ENCODE measurements around the gene VPS33B.

The VPS33B gene

GRCh38 chr15:90987561-90988141, 34.7 kb downstream of the VPS33B start:
- FAIRE-seq (peak; percentile 9), DNase-seq (ENCODE audit: insufficient read length, low spot score) (no peak)
- TF ChIP-seq TAF1 (IDR thresholded peaks at IDR 0.05; ENCODE audit: low read depth, low read length) = no peak
- TF ChIP-seq POLR2AphosphoS5 (IDR thresholded peaks at IDR 0.05; ENCODE audit: low read depth, low read length) = no peak
- no peak for TF ChIP-seq POU2F2 (IDR thresholded peaks at IDR 0.05; ENCODE audit: low read depth, low read length)
- TF ChIP-seq PAX5 (IDR thresholded peaks at IDR 0.05; ENCODE audit: insufficient read depth, low read length, severe bottlenecking) = no peak
- no peak for TF ChIP-seq SPI1 (IDR thresholded peaks at IDR 0.05; ENCODE audit: low read depth, low read length)
- TF ChIP-seq POLR2A (IDR thresholded peaks at IDR 0.05; ENCODE audit: low read depth, low read length) = no peak

DNA sequence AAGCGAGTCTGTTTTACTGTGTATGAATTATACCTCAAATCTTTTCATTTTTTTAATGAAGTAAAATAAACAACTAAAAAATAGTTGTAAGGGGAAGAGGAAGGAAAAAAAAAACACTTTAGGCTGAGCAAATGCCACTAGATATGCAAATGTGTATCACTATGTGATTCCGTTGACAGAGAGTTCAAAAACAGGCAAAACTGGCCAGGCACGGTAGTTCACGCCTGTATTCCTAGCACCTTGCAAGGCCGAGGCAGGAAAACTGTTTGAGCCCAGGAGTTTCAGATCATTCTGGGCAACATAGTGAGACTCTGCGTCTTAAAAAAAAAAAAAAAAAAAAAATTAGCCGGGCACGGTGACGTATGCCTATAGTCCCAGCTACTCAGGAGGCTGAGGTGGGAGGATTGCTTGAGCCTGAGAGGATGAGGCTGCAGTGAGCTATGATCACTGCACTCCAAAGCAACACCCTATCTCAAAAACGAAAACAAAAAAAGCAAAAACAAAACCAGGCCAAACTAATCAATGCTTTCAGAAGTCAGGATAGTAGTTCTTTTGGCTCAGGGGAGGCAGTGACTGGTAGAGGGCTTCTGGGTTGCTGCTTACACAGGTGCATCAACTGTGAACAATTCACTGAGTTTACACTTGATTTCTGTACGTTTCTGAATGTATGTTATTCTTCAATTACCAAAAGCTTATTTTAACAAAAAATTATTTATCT, 35.4 kb downstream of the VPS33B start:
- no peak for TF ChIP-seq POLR2AphosphoS5 (IDR thresholded peaks at IDR 0.05; ENCODE audit: low read depth, low read length)
- TF ChIP-seq POU2F2 (IDR thresholded peaks at IDR 0.05; ENCODE audit: low read depth, low read length) = no peak
- TF ChIP-seq PAX5 (IDR thresholded peaks at IDR 0.05; ENCODE audit: insufficient read depth, low read length, severe bottlenecking) = no peak
- TF ChIP-seq SPI1 (IDR thresholded peaks at IDR 0.05; ENCODE audit: low read depth, low read length) = no peak
- no peak for TF ChIP-seq POLR2A (IDR thresholded peaks at IDR 0.05; ENCODE audit: low read depth, low read length)
- no peak for TF ChIP-seq TAF1 (IDR thresholded peaks at IDR 0.05; ENCODE audit: low read depth, low read length)
- DNase-seq (ENCODE audit: insufficient read length, low spot score) = no peak
- FAIRE-seq = no peak

DNA sequence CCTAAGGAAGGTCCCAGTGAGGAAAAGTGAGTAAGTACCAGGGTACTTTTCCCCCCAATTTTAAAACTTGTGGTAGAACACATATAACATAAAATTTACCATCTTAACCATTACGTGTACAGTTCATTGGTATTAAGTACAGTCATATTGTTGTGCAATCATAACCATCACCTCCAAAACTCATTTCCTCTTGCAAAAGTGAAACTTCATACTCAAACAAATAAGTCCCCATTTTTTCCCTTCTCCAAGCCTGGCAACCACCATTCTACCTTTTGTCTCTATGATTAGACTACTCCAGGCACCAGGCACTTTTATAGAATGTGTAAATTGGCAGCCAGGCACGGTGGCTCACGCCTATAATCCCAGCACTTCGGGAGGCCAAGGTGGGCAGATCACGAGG, 40.3 kb downstream of the VPS33B start:
- TF ChIP-seq POLR2AphosphoS5 (IDR thresholded peaks at IDR 0.05; ENCODE audit: low read depth, low read length) = no peak
- TF ChIP-seq POLR2A (IDR thresholded peaks at IDR 0.05; ENCODE audit: low read depth, low read length) = no peak
- TF ChIP-seq POU2F2 (IDR thresholded peaks at IDR 0.05; ENCODE audit: low read depth, low read length) = no peak
- TF ChIP-seq PAX5 (IDR thresholded peaks at IDR 0.05; ENCODE audit: insufficient read depth, low read length, severe bottlenecking) = no peak
- TF ChIP-seq SPI1 (IDR thresholded peaks at IDR 0.05; ENCODE audit: low read depth, low read length) = peak; percentile 42
- TF ChIP-seq TAF1 (IDR thresholded peaks at IDR 0.05; ENCODE audit: low read depth, low read length) = no peak
- DNase-seq (ENCODE audit: insufficient read length, low spot score) = no peak
- FAIRE-seq = peak; percentile 13

DNA sequence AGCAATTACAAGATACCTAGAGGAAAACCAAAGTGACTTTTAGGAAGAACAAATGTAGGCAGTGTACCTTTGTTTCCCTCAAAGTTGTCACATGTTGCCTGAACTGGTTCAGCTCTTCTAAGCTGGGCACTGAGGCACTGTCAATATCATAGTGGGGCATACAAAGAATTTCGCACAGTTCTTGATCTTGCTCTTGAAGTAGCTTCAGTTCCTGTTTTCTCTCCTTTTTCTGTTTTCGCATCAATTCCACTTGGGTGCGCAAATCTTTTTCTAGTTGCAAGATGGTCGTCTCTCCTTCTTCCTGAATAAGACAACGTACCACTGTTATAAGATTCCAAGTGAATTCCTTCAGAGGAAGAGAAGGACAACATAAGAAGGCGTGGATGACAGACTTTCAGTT, 40.7 kb downstream of the VPS33B start:
- DNase-seq (ENCODE audit: insufficient read length, low spot score) = no peak
- FAIRE-seq = peak; percentile 77
- TF ChIP-seq PAX5 (IDR thresholded peaks at IDR 0.05; ENCODE audit: insufficient read depth, low read length, severe bottlenecking) (no peak), POU2F2 (IDR thresholded peaks at IDR 0.05; ENCODE audit: low read depth, low read length) (no peak), SPI1 (IDR thresholded peaks at IDR 0.05; ENCODE audit: low read depth, low read length) (peak; percentile 99), POLR2A (IDR thresholded peaks at IDR 0.05; ENCODE audit: low read depth, low read length) (no peak)

GRCh38 chr15:90979582-90979981, 42.8 kb downstream of the VPS33B start:
- no peak for FAIRE-seq
- no peak for TF ChIP-seq POLR2AphosphoS5 (IDR thresholded peaks at IDR 0.05; ENCODE audit: low read depth, low read length)
- no peak for TF ChIP-seq POU2F2 (IDR thresholded peaks at IDR 0.05; ENCODE audit: low read depth, low read length)
- TF ChIP-seq POLR2A (IDR thresholded peaks at IDR 0.05; ENCODE audit: low read depth, low read length) = no peak
- TF ChIP-seq TAF1 (IDR thresholded peaks at IDR 0.05; ENCODE audit: low read depth, low read length) = no peak
- TF ChIP-seq SPI1 (IDR thresholded peaks at IDR 0.05; ENCODE audit: low read depth, low read length) = no peak
- no peak for TF ChIP-seq PAX5 (IDR thresholded peaks at IDR 0.05; ENCODE audit: insufficient read depth, low read length, severe bottlenecking)
- no peak for DNase-seq (ENCODE audit: insufficient read length, low spot score)

DNA sequence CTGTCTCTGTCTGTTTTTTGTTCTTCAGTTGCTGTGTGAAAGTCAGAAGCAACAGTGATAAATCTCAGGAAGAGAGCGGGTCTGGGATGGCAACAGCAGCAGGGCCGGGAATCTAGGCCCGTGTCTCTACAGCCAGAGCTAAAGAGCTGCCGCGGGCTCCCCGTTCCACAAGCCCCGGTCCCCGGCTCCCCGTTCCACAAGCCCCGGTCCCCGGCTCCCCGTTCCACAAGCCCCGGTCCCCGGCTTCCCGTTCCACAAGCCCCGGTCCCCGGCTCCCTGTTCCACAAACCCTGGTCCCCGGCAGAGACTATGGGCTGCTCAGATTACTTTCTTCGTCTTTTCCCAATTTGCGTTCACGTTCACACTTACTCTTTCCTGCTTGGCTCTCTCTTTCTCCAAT, 48.2 kb downstream of the VPS33B start:
- TF ChIP-seq POLR2AphosphoS5 (IDR thresholded peaks at IDR 0.05; ENCODE audit: low read depth, low read length) (no peak), TAF1 (IDR thresholded peaks at IDR 0.05; ENCODE audit: low read depth, low read length) (no peak), PAX5 (IDR thresholded peaks at IDR 0.05; ENCODE audit: insufficient read depth, low read length, severe bottlenecking) (no peak), POU2F2 (IDR thresholded peaks at IDR 0.05; ENCODE audit: low read depth, low read length) (no peak), POLR2A (IDR thresholded peaks at IDR 0.05; ENCODE audit: low read depth, low read length) (no peak), SPI1 (IDR thresholded peaks at IDR 0.05; ENCODE audit: low read depth, low read length) (no peak)
- DNase-seq (ENCODE audit: insufficient read length, low spot score) = no peak
- FAIRE-seq = no peak

DNA sequence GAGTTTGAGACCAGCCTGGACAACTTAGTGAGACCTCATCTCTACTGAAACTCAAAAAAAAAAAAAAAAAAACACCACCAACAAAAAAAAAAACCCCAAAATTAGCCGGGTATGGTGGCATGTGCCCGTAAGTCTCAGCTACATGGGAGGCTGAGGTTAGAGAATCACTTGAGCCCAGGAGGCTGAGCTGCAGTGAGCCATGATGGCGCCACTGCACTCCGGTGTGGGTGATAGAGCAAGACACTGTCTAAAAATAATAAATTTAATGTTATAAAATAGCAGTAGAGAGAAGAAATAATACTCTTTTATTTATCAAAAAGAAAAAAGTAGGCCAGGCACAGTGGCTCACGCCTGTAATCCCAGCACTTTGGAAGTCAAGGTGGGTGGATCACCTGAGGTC, 50.3 kb downstream of the VPS33B start:
- TF ChIP-seq TAF1 (IDR thresholded peaks at IDR 0.05; ENCODE audit: low read depth, low read length) (no peak), POLR2A (IDR thresholded peaks at IDR 0.05; ENCODE audit: low read depth, low read length) (no peak), POLR2AphosphoS5 (IDR thresholded peaks at IDR 0.05; ENCODE audit: low read depth, low read length) (no peak), SPI1 (IDR thresholded peaks at IDR 0.05; ENCODE audit: low read depth, low read length) (no peak)
- FAIRE-seq = no peak

DNA sequence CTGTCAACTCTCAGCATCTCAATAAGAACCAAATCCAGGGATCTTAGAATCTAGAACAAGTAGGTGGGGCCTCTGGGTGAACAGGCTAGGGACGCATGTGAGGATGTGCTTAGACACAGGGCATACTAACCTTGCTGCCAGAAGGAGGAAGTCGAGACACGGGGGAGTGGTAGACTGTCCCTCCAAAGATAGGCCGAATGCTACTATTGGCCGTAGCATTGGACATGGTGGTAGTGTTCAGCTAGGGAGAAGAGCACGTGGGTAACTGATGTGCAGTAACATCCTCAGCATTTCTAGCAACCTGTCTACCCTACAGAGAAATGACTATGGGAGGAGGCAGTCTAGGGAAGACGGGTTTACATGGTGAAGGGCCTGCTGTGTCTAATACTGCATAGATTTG, 52.1 kb downstream of the VPS33B start:
- FAIRE-seq = no peak
- no peak for DNase-seq (ENCODE audit: insufficient read length, low spot score)

More for the DNA sequence above, 50.3 kb downstream of the VPS33B start:
- DNase-seq (ENCODE audit: insufficient read length, low spot score) = no peak

DNA sequence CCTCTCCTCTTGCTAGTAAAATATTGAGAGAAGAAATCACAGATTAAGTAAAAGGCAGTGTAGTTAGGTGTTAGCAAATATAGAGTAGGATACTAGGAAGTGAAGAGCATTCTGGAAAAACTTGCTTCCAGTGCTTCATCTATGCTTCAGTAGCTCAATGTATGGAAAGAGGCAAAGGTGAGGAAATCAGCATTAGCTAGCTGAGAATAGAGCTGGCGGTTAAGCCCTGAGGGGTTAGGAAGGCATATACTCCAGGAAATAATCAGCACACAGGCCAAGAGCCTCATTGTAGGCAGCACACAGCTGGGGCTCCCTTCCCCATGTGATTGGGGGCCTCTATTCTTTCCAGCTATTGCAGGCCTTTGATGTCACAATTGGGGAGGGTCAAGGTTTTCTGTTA, 54.0 kb downstream of the VPS33B start:
- no peak for TF ChIP-seq POLR2A (IDR thresholded peaks at IDR 0.05; ENCODE audit: low read depth, low read length)
- no peak for TF ChIP-seq SPI1 (IDR thresholded peaks at IDR 0.05; ENCODE audit: low read depth, low read length)
- TF ChIP-seq POU2F2 (IDR thresholded peaks at IDR 0.05; ENCODE audit: low read depth, low read length) = no peak
- TF ChIP-seq PAX5 (IDR thresholded peaks at IDR 0.05; ENCODE audit: insufficient read depth, low read length, severe bottlenecking) = no peak
- no peak for TF ChIP-seq TAF1 (IDR thresholded peaks at IDR 0.05; ENCODE audit: low read depth, low read length)
- no peak for TF ChIP-seq POLR2AphosphoS5 (IDR thresholded peaks at IDR 0.05; ENCODE audit: low read depth, low read length)
- no peak for FAIRE-seq
- DNase-seq (ENCODE audit: insufficient read length, low spot score) = no peak

More for the DNA sequence above, 52.1 kb downstream of the VPS33B start:
- TF ChIP-seq POLR2AphosphoS5 (IDR thresholded peaks at IDR 0.05; ENCODE audit: low read depth, low read length) (no peak), POU2F2 (IDR thresholded peaks at IDR 0.05; ENCODE audit: low read depth, low read length) (no peak), SPI1 (IDR thresholded peaks at IDR 0.05; ENCODE audit: low read depth, low read length) (no peak)

DNA sequence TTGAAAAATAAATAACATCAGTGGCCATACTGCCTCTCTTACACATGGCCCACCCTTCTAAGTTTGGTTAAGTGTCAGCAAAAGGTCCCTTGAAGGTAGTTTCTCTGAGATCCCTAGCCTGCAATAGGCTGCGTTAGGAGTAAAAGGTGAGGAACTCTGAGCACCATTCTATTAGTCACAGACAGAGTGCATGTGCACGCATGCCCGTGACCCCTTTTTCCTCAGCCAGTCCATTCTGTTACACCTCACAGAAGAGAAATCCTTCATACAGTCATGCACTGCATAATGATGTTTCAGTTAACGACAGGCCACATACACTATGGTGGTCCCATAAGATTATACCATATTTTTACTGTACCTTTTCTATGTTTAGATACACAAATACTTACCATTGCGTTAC, 55.2 kb downstream of the VPS33B start:
- TF ChIP-seq PAX5 (IDR thresholded peaks at IDR 0.05; ENCODE audit: insufficient read depth, low read length, severe bottlenecking) (no peak), POLR2AphosphoS5 (IDR thresholded peaks at IDR 0.05; ENCODE audit: low read depth, low read length) (no peak), POLR2A (IDR thresholded peaks at IDR 0.05; ENCODE audit: low read depth, low read length) (no peak), TAF1 (IDR thresholded peaks at IDR 0.05; ENCODE audit: low read depth, low read length) (no peak), SPI1 (IDR thresholded peaks at IDR 0.05; ENCODE audit: low read depth, low read length) (no peak), POU2F2 (IDR thresholded peaks at IDR 0.05; ENCODE audit: low read depth, low read length) (no peak)
- no peak for DNase-seq (ENCODE audit: insufficient read length, low spot score)
- no peak for FAIRE-seq

Data from GM12891 (cell line).